ENCODE measurements around the gene REEP1. TPM values are rescaled to one million over a fixed set of nuclear protein-coding genes. Genes with fewer than 3 reads are reported as not detected.

REEP1 gene
- total RNA-seq, 2 donors from 2014 or later = 48.4 to 55.2 TPM

DNA sequence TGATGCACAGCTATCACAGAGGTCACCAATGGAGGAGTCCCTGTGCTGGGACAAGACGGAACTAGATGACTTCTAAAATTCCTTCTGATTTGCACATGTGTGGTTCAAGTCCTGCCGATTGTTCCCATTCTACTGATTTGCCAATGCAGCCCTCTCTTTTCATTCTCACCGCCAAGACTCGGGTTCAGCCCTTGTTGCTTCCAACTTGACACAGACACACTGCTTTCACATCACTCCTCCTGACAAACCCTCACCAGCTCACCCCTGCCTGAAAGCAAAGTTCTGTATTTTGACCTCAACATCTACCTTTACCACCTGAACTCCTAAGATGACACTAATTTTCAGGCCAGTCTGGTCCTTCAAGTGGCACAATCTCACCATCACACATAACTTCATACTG, 25.5 kb downstream of the REEP1 start:
- no peak for DNase-seq (ENCODE audit: low spot score)
- intact Hi-C loops (cut with DNase I) = no loop called here

GRCh38 chr2:86309966-86310365, 27.5 kb downstream of the REEP1 start:
- DNase-seq (ENCODE audit: low spot score) = no peak
- intact Hi-C loops (cut with DNase I) = loop anchor here in 1 of 2 donors (10.0 kb wide), 1 partner anchor 55 kb away; no protein-coding TSS in a partner anchor

- DNase-seq (ENCODE audit: low spot score) = no peak
- intact Hi-C loops (cut with DNase I) = loop anchor here in 1 of 2 donors (10.0 kb wide), 1 partner anchor 56 kb away; no protein-coding TSS in a partner anchor
Measured at GRCh38 chr2:86308984-86309695, 28.3 kb downstream of the REEP1 start.

DNA sequence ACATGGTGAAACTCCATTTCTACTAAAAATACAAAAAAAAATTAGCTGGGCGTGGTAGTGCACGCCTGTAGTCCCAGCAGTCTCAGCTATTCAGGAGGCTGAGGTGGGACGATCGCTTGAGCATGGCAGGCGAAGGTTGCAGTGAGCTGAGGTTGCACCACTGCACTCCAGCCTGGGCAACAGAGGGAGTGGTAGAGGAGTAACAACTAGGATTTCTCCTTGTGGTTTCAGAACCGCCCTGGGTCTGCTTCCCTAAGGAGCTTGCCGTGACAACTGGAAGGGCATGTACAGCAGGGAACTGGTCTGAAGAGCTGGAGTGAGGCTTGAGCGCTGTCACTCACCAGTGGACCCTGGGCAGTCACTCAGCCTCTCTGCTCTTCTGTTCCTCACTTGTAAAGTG, 29.1 kb downstream of the REEP1 start:
- intact Hi-C loops (cut with DNase I) = loop anchor here in 1 of 2 donors (10.0 kb wide), 1 partner anchor 56 kb away; no protein-coding TSS in a partner anchor
- DNase-seq (ENCODE audit: low spot score) = no peak

DNA sequence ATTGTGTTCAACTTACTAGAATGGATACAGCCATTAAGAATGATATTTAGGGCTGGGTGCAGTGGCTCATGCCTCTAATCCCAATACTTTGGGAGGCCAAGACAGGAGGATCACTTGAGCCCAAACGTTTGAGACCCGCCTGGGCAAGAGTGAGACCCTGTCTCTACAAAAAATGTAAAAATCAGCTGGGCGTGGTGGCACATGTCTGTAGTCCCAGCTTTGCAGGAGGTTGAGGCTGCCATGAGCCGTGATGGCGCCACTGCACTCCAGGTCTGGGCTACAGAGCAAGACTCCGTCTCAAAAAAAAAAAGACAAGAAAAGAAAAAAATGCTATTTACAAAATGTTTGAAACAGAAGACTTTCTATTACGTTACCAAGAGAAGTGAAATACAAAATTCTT, 30.0 kb downstream of the REEP1 start:
- no peak for DNase-seq (ENCODE audit: low spot score)
- intact Hi-C loops (cut with DNase I) = loop anchor here in 1 of 2 donors (10.0 kb wide), 1 partner anchor 57 kb away; no protein-coding TSS in a partner anchor

DNA sequence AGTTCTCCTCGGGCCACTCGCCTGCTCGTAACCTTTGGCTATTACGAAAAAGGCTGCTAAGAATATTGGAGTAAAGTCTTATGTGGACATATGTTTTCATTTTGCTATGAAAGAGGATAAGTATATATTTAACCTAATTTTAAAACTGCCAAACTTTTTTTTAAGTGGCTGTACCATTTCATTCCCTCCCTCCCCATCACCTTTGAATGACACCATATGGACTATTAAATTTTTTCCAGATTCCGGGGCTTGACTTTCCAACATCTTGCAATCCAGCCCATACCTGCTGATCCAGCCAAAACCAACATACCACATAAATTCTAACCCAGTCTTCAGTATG, 31.5 kb downstream of the REEP1 start:
- intact Hi-C loops (cut with DNase I) = loop anchor here in 1 of 2 donors (10.0 kb wide), 1 partner anchor 59 kb away; no protein-coding TSS in a partner anchor
- no peak for DNase-seq (ENCODE audit: low spot score)

DNA sequence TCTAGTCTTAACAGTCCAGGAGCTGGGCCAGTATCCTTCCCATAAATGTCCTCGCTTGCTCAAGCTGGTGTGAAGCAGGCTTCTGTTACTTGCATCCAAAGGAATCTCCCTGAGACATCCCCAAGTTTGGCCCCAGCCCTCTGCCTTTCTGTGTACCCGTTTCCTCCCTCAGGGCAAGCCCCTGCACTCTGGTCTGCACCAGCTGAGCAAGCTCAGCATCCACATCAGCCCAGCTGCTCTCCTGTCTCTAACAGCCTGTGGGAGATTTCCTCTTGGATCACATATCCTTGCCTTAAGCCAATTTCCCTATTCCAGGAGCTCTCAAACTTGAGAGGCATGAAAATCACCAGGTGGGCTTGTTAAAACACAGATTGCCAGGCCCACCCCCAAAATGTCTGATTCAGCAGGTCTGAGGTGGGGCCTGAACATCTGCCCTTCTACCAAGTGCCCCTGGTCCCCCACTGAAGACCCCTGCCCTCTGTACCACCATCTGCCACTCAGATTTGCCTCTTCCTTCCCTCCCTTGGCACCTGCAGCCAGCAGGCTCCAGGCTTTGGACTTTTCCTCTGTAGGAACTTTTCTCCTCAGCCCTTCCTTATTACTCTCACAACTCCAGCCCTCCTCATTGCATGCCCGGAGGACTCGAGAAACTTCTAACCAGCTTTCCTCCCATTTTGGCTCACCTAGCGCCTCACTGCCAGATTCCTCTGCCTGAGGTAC, 32.1 kb downstream of the REEP1 start:
- intact Hi-C loops (cut with DNase I) = loop anchor here in 1 of 2 donors (10.0 kb wide), 1 partner anchor 59 kb away; no protein-coding TSS in a partner anchor
- no peak for DNase-seq (ENCODE audit: low spot score)

DNA sequence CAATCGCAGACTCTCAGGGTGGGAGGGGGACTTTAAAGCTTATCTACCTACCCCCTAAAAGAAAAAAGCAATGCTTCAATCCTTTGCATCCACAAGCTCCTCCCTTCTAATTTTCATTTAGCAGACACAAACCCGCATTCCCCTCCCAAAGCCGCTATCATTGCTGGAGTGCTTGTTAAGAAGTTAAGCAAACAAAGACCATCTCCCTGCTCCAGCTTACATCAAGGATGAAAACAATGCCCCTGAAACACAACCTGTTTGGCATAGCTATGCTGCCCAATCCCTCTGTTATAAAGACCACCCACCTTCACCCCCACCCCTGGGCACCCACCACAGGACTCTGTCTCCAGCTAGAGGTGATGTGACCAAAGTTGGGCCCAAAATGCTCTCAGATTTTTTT, 33.0 kb downstream of the REEP1 start:
- intact Hi-C loops (cut with DNase I) = loop anchor here (5.0 to 10.0 kb wide), 2 partner anchors 33 to 60 kb away; partner anchors contain the start of gene REEP1 (in 1 of the 2)
- DNase-seq (ENCODE audit: low spot score) = no peak

DNA sequence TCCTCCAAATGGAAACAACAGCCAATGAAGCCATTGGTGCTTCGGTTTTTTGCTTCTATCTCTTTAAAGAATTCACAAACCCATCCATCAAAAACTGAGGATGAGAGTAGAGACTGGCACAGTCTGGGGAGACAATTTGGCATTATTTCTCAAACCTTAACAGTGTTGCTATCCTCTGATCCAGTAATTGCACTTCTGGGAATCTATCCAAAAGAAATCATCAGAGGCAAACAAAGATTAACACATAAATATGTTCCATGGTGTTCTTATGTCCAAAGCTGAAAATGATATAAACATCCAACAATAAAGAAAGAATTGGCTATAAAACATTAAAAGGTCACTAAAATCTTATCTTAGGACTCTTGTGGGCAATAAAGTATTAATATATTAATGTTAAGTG, 35.1 kb downstream of the REEP1 start:
- DNase-seq (ENCODE audit: low spot score) = no peak
- intact Hi-C loops (cut with DNase I) = loop anchor here (5.0 to 10.0 kb wide), 2 partner anchors 35 to 62 kb away; partner anchors contain the start of gene REEP1 (in 1 of the 2)

DNA sequence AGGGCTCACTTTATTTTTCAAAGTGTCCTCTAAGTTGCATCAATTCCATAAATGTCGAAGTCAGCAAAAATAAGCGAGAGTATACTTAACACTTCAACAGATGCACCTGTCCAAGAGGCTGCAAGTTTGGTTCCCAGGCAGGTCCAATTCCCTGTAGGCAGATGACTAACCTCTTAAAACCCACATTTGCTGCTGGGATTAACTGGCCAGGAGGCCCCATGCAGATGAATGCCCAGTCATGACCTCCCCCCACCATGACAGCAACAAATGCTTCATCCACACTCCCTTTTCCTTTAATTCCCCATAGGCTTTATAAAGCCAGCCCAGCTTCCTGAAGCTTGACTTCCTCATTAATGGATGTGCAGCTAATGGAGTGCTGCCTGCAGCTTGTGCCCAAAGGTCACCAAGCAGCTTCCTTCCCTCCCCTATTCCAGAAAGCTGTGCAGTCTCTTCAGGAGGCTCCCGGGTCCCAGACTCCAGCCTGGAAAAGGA, 35.7 kb downstream of the REEP1 start:
- intact Hi-C loops (cut with DNase I) = loop anchor here (5.0 to 10.0 kb wide), 2 partner anchors 36 to 63 kb away; partner anchors contain the start of gene REEP1 (in 1 of the 2)
- DNase-seq (ENCODE audit: low spot score) = no peak

DNA sequence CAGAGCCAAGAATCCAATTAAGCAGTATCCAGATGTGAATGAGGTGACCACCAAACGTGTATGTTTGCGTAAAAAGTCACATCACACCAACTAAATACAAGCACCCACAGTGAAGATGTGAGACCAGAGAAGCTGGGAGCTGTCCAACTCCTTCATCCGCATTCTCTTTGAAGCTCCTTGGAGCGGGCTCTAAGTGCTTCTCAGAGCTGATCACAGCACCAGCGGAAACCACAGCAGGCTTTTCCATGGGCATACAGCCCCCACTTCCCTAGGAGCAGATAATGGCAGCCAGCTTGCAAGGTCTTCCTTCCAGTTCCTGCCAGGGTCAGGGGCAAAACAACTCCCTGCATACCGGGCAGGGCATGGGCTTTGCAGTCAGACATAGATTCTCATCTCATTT, 36.4 kb downstream of the REEP1 start:
- intact Hi-C loops (cut with DNase I) = loop anchor here (5.0 to 10.0 kb wide), 2 partner anchors 36 to 64 kb away; partner anchors contain the start of gene REEP1 (in 1 of the 2)
- no peak for DNase-seq (ENCODE audit: low spot score)

GRCh38 chr2:86300496-86300895, 36.9 kb downstream of the REEP1 start:
- intact Hi-C loops (cut with DNase I) = loop anchor here (5.0 to 10.0 kb wide), 2 partner anchors 37 to 64 kb away; partner anchors contain the start of gene REEP1 (in 1 of the 2)
- DNase-seq (ENCODE audit: low spot score) = no peak

DNA sequence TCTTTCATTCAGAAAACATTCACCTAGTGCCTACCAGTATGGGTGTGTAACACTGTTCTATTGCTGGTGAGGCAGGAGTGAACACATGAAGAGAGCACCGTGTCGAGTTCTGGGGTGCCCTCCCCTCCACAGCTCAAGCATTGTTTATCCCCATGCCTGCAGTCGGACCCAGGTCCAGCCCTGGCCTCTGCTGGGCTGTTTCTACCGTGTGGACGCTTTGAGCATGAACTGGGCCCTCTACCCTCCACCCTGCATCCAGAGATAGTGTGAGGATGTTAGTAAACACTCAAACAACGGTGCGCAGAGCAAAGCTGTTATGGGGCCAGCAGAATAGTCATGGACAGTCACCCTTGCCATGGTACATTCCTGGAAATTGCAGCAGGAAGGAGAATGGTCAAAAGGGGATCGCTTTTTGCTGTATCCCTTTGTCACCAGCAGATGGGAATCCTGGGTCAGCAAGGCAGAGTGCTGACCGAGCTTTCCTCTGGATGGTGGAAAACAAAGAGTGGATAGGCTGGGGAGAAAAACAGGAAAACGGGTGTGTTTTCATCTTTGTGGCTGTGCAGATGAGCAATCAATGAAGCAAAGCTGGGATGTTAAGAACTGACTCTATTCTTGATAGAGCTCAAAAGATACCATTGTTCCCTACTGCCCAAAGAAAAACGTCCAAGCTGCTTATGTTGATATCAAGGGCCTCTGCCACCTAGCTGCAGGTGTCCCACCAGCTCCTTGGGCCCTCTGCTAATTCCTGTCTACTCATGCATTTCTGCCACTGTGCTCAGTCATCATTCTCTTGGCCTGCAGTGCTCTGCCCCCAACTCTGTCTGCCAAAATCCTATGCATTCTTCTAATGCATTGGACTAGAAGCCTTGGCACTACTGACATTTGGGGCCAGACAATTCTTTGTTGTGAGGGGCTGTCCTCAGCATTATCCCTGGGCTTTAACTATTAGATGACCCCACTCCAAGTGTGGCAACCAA, 38.7 kb downstream of the REEP1 start:
- intact Hi-C loops (cut with DNase I) = no loop called here

DNA sequence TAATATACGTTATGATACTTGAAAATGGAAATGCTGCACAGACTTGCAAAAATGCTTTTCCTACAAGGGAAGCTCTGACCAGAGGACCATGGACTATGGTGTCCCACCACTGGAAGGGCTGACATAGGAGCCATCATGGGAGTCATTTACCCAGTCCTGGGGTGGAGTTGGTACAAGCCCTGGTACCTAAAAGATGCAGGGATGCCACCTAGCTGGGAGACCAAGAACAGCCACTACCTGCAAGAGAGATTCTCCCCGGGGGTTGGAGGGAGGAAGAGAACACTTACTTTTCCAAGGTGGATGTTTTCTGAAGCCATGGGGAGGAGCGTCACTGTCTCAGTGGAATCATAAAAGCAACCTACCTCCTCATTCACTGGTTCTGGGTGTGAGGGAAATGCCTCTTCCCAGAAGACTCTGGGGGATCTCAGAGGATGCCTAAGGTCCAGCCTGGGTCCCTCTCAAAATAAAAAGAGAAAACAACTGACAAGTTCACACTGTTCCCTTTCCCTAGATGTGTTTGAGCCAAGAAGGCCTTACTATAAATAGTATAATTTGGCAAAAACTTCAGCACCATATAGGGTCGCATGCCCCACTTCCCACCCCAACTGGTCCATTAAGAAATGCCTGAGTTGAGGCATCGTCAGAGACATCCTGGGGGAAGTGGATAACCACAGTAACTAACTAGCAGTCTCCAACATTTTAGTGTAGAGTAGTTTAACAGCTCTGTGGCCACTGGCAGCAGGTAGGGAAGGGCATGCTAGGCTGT, 39.9 kb downstream of the REEP1 start:
- intact Hi-C loops (cut with DNase I) = no loop called here
- no peak for DNase-seq (ENCODE audit: low spot score)

More for the DNA sequence above, 38.7 kb downstream of the REEP1 start:
- no peak for DNase-seq (ENCODE audit: low spot score)

DNA sequence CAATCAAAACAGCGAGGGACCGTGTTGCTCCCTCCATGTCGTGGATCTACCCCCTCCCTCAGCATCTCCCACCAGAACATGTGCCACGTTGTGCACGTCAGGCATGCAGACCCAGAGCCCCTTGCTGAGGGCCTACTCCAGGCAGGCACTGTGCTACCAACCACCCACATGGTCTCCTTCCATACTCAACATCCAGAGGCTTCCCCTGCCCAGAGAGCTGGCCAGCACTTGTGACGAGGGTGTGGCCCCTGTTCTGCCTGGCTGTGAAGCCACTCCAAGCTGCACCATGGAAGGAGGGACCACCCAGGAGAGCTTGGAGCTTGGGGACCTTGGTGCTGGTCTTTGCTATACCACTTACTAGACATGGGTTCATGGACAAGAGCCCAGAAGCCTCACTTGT, 40.5 kb downstream of the REEP1 start:
- DNase-seq (ENCODE audit: low spot score) = no peak
- intact Hi-C loops (cut with DNase I) = no loop called here

DNA sequence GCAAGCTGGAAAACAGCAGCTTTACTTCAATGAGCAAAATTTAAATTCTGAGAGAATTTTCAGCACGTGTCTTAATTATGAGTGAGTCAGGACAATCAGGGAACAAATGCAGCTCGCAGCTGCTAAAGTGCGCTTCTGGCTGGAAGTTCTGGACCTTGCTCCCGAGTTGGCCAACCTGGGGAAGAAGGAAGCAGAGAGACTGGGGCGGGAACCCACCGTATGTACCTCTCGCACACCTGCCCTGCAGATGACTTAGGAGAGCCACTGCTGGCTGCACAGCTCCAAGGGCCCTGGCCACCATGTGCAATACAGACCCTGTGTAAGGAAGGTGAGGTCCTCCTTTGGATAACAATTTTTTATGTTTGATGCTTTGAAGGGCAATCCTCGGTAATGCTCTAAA, 42.4 kb downstream of the REEP1 start:
- intact Hi-C loops (cut with DNase I) = loop anchor here in 1 of 2 donors (1.0 kb wide), 1 partner anchor 42 kb away; no protein-coding TSS in a partner anchor
- DNase-seq (ENCODE audit: low spot score) = no peak

DNA sequence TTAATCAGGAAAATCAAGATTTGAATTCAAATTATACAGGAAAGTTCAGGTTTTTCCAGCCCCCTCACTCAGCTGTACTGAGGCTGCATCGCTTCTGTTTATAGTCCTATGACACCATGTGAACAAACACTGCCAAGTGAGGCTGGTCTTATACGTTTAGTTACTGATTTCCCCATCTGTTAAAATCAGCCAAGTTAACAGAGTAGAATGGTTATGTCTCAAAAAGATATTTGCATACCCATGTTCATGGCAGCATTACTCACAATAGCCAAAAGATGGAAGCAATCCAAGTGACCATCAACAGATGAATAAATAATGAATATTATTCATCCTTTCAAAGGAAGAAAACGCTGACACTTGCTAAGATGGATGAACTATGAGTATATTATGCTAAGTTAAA, 43.8 kb downstream of the REEP1 start:
- intact Hi-C loops (cut with DNase I) = no loop called here
- DNase-seq (ENCODE audit: low spot score) = no peak
